Esophagus squamous epithelium (tissue), 5 donors: Measurements from ENCODE around the gene EOMES. TPM values are rescaled to one million over a fixed set of nuclear protein-coding genes. Genes with fewer than 3 reads are reported as not detected.
A peak's percentile ranks its signal among the peaks of the same experiment; 100 is the strongest.

Experiments used
- DNase-seq: peaks from one replicate; lab custom pipeline; 2025; lab: John Stamatoyannopoulos, UW
- H3K27ac ChIP-seq, 4 donors: fragments of 200-600 bp; sonication (generic); one replicate each; pipeline ENCODE4 v1.5.1; 2016 to 2019; ENCODE audit warnings: mild to moderate bottlenecking in 1 of 4
- H3K27me3 ChIP-seq, 4 donors: fragments of 200-600 bp; sonication (generic); 1 replicate in 3 of 4; 2 replicates in 1 of 4; pipeline versions ENCODE4 v1.5.1 to v1.6.0; 2017 to 2021; ENCODE audit warnings: antibody characterized with exemption in 1 of 4
- H3K36me3 ChIP-seq, 3 donors: fragments of 200-600 bp; sonication (generic); one replicate each; pipeline ENCODE4 v1.5.1; 2016 to 2019
- H3K4me1 ChIP-seq, 3 donors: fragments of 200-600 bp; sonication (generic); one replicate each; pipeline ENCODE4 v1.5.1; 2017 to 2019
- H3K4me3 ChIP-seq, 4 donors: fragments of 200-600 bp; sonication (generic); 1 replicate in 3 of 4; 2 replicates in 1 of 4; pipeline ENCODE4 v1.5.1; 2016 to 2019; ENCODE audit warnings: mild to moderate bottlenecking in 2 of 4, moderate library complexity in 1 of 4
- H3K9me3 ChIP-seq, 3 donors: fragments of 200-600 bp; sonication (generic); one replicate each; pipeline ENCODE4 v1.5.1; 2016 to 2019
- CTCF ChIP-seq, 6 experiments: fragments of 450-650 bp in 4 of 6; fragments of 200-600 bp in 2 of 6; sonication (generic) in 2 of 6; IDR thresholded peaks; one replicate each; pipeline ENCODE4 v1.5.1; 2016 to 2019; ENCODE audit warnings: antibody characterized with exemption in 6 of 6, mild to moderate bottlenecking in 4 of 6, moderate library complexity in 4 of 6
- POLR2A ChIP-seq, 4 donors: fragments of 450-650 bp; IDR thresholded peaks; one replicate each; pipeline ENCODE4 v1.6.1; 2017; ENCODE audit warnings: antibody characterized with exemption in 4 of 4, mild to moderate bottlenecking in 4 of 4, moderate library complexity in 3 of 4
- WGBS, 2 donors: methylation state at CpG; one replicate each; pipeline ENCODE4 v1.1.5; 2018; 5-methylcytosine and 5-hydroxymethylcytosine counted together
- intact Hi-C: fragments of 100-400 bp; cut with DNase I; formaldehyde crosslinking; loops from one replicate; pipeline ENCODE4 v1.15.0; 2022
- total RNA-seq, 4 donors: library from RNA; depleted of rRNA; stranded (reverse); fragments of >200 nt; gene quantifications; one replicate each; pipeline ENCODE4 v1.1.0, GENCODE V29; 2016
- donor health status: DM: yes; HTN: yes; CAD: no.

EOMES gene
- total RNA-seq, 4 donors from 2014 or later = 0.18 to 0.23 (median 0.19) TPM; not detected in 1

DNA sequence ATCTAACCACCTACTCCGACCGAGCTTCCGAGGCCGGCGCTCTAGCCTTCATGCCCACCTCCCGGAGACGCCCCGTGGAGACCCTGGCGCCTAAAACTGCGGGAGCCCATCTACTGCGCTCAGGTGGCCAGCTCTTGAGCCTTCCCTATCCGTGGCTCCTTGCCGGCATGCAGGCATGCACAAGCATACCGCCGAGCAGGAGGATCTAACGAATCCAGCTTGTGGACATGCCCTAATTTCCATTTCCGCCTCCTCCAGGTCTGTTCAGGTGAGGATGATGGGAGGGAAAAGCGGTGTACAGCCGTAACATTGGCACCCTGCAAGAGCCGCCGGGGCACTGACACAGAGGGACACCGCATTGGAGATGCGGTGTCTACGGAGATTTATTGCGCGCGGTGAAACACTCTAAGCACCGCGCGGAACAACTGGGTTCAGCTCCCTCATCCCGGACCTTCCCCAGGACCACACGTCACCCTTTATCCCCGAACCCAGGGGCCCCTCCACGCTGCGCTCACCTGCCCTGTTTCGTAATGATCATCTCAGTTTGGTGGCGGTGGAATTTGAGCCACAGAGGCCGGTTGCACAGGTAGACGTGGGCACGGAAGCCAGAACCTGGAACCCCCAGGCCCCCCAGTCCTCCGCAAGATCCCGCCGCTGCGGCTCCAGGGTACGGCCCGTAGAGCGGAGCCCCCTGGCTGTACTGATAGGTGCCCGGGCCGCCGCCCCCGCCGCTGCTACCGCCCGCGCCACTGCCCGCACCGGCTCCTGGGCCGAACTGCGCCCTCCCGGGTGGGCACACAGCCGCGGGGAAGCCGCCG is 1.0 kb downstream of the EOMES start:
- intact Hi-C loops = no loop called here
- no peak for DNase-seq
- TF ChIP-seq CTCF (IDR thresholded peaks at IDR 0.05) = no peak
- TF ChIP-seq POLR2A (IDR thresholded peaks at IDR 0.05) = no peak
- no peaks in the 10 kb centered on the region for H3K36me3 ChIP-seq
- H3K4me1 ChIP-seq = peaks cover 30 to 42% (median 33%) of the 10 kb centered on the region in 3 donors
- 3 to 7% methylated on average over 11 to 29 of the region's 64 CpGs for WGBS, 2 donors
- peak overlapping the region; percentile 32 to 64 (median 42) for H3K4me3 ChIP-seq
- H3K9me3 ChIP-seq = no peaks in the 10 kb centered on the region
- no peak overlapping the region for H3K27ac ChIP-seq
- peaks cover 14 to 100% (median 35%) of the 10 kb centered on the region in 4 donors for H3K27me3 ChIP-seq

DNA sequence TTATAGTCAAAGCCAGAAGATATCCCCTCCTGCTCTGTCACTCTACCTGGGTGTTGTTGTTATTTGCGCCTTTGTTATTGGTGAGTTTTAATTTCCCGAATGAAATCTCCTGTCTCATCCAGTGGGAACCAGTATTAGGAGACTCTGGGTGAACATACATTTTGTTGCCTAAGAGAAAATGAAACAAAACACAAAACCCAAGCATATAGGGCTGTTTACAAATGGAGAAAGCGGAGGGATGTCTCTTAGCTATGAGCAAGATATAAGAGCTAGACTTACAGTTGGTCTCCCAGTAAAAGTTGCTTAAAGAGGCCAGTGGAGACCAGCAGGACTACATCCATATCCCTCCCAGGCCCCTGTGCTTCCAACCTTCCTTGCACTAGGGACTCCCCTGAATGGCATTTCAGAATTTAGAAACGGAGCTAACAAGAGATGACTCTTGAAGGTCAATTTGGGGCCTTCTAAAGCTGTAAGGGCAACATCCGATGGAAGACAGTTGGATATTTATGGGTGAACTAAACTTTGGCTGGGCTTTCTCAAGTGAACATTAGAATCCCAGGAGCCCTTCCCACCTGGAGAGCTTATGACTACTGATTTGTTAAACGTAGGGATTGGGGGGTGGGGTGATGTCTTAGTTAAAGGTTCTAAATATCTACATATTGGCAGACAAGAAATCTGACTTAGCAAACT is 2.7 kb downstream of the EOMES start:
- Histone ChIP-seq H3K27me3 (peaks cover 15 to 100% (median 33%) of the 10 kb centered on the region in 4 donors), H3K4me3 (no peak overlapping the region), H3K4me1 (peaks cover 40 to 51% (median 46%) of the 10 kb centered on the region in 3 donors), H3K27ac (no peak overlapping the region), H3K9me3 (no peaks in the 10 kb centered on the region), H3K36me3 (no peaks in the 10 kb centered on the region)
- WGBS, 2 donors = 77 to 79% methylated on average over 6 of the region's 6 CpGs
- intact Hi-C loops = loop anchor here (10.0 kb wide), 1 partner anchor 605 kb away; no protein-coding TSS in a partner anchor
- no peak for TF ChIP-seq CTCF (IDR thresholded peaks at IDR 0.05)
- no peak for TF ChIP-seq POLR2A (IDR thresholded peaks at IDR 0.05)
- no peak for DNase-seq

DNA sequence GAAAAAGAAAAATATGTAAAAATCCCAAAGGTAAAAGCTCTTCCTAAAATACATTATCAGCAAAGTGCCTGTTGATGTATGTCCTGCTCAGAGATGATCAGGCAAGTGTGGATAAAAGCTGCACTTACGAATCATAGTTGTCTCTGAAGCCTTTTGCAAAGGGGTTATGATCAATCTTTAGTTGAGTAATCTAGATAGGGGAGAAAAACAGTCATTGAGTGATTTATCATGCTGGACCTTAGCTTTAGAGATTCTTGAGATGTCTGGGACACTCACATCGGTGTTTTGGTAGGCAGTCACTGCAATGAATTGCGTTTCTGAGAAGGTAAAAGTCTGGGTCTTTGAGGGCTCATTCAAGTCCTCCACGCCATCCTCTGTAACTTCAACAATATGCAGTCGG is 3.7 kb downstream of the EOMES start:
- TF ChIP-seq CTCF (IDR thresholded peaks at IDR 0.05) (no peak), POLR2A (IDR thresholded peaks at IDR 0.05) (no peak)
- no peak overlapping the region for H3K27ac ChIP-seq
- intact Hi-C loops = loop anchor here (10.0 kb wide), 1 partner anchor 606 kb away; no protein-coding TSS in a partner anchor
- 69 to 72% methylated on average over 5 of the region's 5 CpGs for WGBS, 2 donors
- H3K9me3 ChIP-seq = no peaks in the 10 kb centered on the region
- peaks cover 22 to 100% (median 34%) of the 10 kb centered on the region in 4 donors for H3K27me3 ChIP-seq
- no peaks in the 10 kb centered on the region for H3K36me3 ChIP-seq
- DNase-seq = no peak
- H3K4me1 ChIP-seq = peaks cover 41 to 51% (median 42%) of the 10 kb centered on the region in 3 donors
- H3K4me3 ChIP-seq = no peak overlapping the region

- H3K27me3 ChIP-seq = peaks cover 22 to 100% (median 30%) of the 10 kb centered on the region in 4 donors
- intact Hi-C loops = loop anchor here (10.0 kb wide), 1 partner anchor 607 kb away; no protein-coding TSS in a partner anchor
- DNase-seq = no peak
- no peak overlapping the region for H3K27ac ChIP-seq
- no peak overlapping the region for H3K4me3 ChIP-seq
- no peaks in the 10 kb centered on the region for H3K36me3 ChIP-seq
- TF ChIP-seq POLR2A (IDR thresholded peaks at IDR 0.05) (no peak), CTCF (IDR thresholded peaks at IDR 0.05) (no peak)
- H3K9me3 ChIP-seq = no peaks in the 10 kb centered on the region
- WGBS, 2 donors = 75 to 89% methylated on average over 14 to 15 of the region's 16 CpGs
- H3K4me1 ChIP-seq = peaks cover 34 to 51% (median 35%) of the 10 kb centered on the region in 3 donors
Observed at GRCh38 chr3:27717200-27717852, 4.8 kb downstream of the EOMES start.
